Hepatocyte (in vitro differentiated cells): ENCODE results near the gene HDGFL2.

ENCODE experiments used
- EZH2phosphoT487 ChIP-seq: fragments of 200-600 bp; sonication (generic); IDR thresholded peaks from one replicate; pipeline ENCODE4 v1.6.1; 2018; ENCODE audit warnings: antibody characterized with exemption, mild to moderate bottlenecking, low read depth, moderate library complexity; ENCODE audit not compliant: unreplicated experiment, severe bottlenecking
- TF ChIP-seq, protein P1 (sequence below): fragments of 200-600 bp; sonication (generic); IDR thresholded peaks from 2 replicates; pipeline ENCODE4 v1.5.1; 2016; ENCODE audit warnings: antibody characterized with exemption, mild to moderate bottlenecking; ENCODE audit not compliant: poor library complexity

DNA sequence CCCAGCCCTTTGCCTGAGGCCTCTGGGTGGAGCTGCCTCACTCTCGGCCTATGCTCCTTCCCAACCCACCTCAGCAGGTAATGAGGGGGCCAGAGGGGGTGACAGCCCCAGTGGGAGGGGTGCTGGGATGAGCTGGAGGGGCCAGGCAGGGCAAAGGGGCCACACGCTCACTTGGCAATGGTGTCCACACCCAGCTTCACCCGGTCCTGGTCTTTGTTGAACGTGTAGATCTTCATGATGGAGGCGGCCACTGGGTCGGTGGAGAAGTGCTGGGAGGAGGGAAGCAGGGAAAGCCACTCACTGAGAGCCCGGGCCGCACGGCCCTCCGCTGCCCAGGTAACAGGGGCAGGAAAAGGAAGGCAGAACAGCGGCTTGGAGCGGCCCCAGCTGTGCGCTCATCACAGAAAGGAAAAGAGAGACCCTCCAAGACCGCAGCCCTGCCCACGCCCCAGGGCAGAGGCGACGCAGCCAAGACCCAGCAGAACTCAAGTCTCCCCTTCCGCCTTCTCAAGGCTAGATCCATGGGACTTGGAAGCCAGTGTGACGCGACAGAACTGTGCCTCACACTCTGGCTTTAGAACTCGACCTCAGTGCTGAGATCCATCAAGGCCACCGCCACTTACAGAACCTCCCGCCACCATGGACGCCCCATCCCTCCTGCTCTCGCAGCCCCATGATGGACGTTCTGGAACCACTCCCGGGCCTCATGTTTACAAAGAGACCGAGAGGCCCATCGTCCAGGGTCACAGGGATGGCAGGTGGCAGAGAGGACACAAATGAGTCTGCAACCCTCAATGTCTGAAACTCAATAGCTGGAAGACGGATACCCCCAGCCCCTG, 23.7 kb upstream of the HDGFL2 start:
- TF ChIP-seq, protein P1, sequence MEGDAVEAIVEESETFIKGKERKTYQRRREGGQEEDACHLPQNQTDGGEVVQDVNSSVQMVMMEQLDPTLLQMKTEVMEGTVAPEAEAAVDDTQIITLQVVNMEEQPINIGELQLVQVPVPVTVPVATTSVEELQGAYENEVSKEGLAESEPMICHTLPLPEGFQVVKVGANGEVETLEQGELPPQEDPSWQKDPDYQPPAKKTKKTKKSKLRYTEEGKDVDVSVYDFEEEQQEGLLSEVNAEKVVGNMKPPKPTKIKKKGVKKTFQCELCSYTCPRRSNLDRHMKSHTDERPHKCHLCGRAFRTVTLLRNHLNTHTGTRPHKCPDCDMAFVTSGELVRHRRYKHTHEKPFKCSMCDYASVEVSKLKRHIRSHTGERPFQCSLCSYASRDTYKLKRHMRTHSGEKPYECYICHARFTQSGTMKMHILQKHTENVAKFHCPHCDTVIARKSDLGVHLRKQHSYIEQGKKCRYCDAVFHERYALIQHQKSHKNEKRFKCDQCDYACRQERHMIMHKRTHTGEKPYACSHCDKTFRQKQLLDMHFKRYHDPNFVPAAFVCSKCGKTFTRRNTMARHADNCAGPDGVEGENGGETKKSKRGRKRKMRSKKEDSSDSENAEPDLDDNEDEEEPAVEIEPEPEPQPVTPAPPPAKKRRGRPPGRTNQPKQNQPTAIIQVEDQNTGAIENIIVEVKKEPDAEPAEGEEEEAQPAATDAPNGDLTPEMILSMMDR = no peak
- TF ChIP-seq EZH2phosphoT487 = no peak
